A673 (cell line): ENCODE results near the gene ZNF831. TPM values are rescaled to one million over a fixed set of nuclear protein-coding genes. Genes with fewer than 3 reads are reported as not detected.

ENCODE experiments used
- BruUV-seq: library from RNA; stranded (reverse); fragments of 400-500 nt; replicated peaks from 2 replicates; lab custom pipeline; 2021; lab: Mats Ljungman, UMichigan
- CTCF ChIA-PET: fragments of 300-600 bp; sonication (Branson Sonifier 250); formaldehyde crosslinking; loops from one replicate; lab custom pipeline; 2022; ENCODE audit warnings: antibody characterized with exemption; lab: Charles Lee
- POLR2A ChIA-PET: fragments of 300-600 bp; sonication (Branson Sonifier 250); formaldehyde crosslinking; loops from one replicate; lab custom pipeline; 2022; ENCODE audit warnings: antibody characterized with exemption; ENCODE audit not compliant: low non-redundant PET; lab: Charles Lee
- DNase-seq: peaks from one replicate; pipeline ENCODE4 v3.0.0-alpha.2; 2015; ENCODE audit warnings: low spot score
- H3K27ac ChIP-seq: fragments of 200-600 bp; sonication (generic); 2 replicates; pipeline ENCODE4 v1.5.1; 2016; ENCODE audit warnings: mixed run types, low read depth, mild to moderate bottlenecking, mixed read lengths, antibody characterized with exemption, low read length; ENCODE audit not compliant: poor library complexity, severe bottlenecking
- H3K27me3 ChIP-seq: fragments of 200-600 bp; sonication (generic); replicated peaks from 2 replicates; pipeline ENCODE4 v1.6.1; 2017; ENCODE audit warnings: mixed run types, low read depth, mild to moderate bottlenecking, mixed read lengths, antibody characterized with exemption, low read length; ENCODE audit not compliant: insufficient read depth, poor library complexity
- H3K36me3 ChIP-seq: fragments of 200-600 bp; sonication (generic); 2 replicates; pipeline ENCODE4 v1.6.1; 2016; ENCODE audit warnings: mixed run types, mild to moderate bottlenecking, mixed read lengths, antibody characterized with exemption, low read length; ENCODE audit not compliant: insufficient read depth, poor library complexity, severe bottlenecking
- H3K4me1 ChIP-seq: fragments of 200-600 bp; sonication (generic); 2 replicates; pipeline ENCODE4 v1.6.1; 2017; ENCODE audit warnings: mixed run types, mild to moderate bottlenecking, mixed read lengths, antibody characterized with exemption, low read length; ENCODE audit not compliant: insufficient read depth, poor library complexity, severe bottlenecking
- H3K4me3 ChIP-seq: fragments of 200-600 bp; sonication (generic); 2 replicates; pipeline ENCODE4 v1.5.1; 2016; ENCODE audit warnings: low read depth, mixed run types, mild to moderate bottlenecking, mixed read lengths, low read length; ENCODE audit not compliant: poor library complexity, severe bottlenecking
- H3K9me3 ChIP-seq: fragments of 200-600 bp; sonication (generic); 2 replicates; pipeline ENCODE4 v1.6.1; 2016; ENCODE audit warnings: mixed run types, low read depth, mild to moderate bottlenecking, mixed read lengths, antibody characterized with exemption, low read length; ENCODE audit not compliant: poor library complexity, severe bottlenecking
- EZH2 ChIP-seq: fragments of 200-600 bp; sonication (generic); IDR thresholded peaks from 2 replicates; pipeline ENCODE4 v1.6.1; 2017; ENCODE audit warnings: borderline replicate concordance, low read depth, mild to moderate bottlenecking, mixed read lengths, antibody characterized with exemption, low read length; ENCODE audit not compliant: poor library complexity, severe bottlenecking
- intact Hi-C: fragments of 100-400 bp; cut with micrococcal nuclease; formaldehyde crosslinking; loops from one replicate; pipeline ENCODE4 v1.10.0; 2022; ENCODE audit not compliant: unreplicated experiment
- total RNA-seq: library from RNA; stranded (reverse); gene quantifications from 2 replicates; pipeline ENCODE4 v1.2.3, GENCODE V29; 2021
- TF ChIP-seq, protein P1 (sequence below): fragments of 300-800, 200-600 bp; sonication (generic); conservative IDR thresholded peaks from 2 replicates; pipeline ENCODE4 v1.5.1; 2017; ENCODE audit warnings: low read depth, mild to moderate bottlenecking, antibody characterized with exemption, low read length, moderate library complexity, mixed read lengths

The ZNF831 gene
- total RNA-seq, 1 experiment from 2014 or later: not detected

DNA sequence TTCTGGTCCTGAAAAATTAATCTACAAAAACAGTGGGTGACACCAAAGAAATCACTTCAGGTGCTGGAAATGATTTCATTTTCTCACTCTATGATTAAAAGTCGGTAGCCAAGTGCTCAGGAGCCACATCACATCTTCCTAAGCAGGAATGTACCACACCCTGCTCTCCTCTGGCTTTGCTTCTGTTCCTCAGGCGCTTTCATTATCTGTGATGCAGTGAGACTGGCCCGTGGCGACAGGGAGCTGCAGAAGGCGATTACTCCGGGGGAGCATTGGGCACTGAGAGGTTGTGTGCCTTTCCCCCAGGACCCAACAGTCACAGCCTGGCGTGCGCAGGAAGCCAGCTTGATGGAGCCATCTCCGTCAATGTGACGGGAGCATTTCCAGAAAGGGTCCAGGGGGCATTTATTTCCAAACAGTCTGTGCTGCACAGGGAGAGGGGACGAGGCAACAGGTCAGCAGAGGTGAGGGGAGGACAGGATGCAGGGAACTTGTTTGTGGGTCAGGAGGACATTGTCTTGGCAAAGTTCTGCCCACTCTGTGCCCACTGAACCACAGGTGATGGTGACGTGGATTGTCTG lies 5.6 kb upstream of the ZNF831 start:
- ChIA-PET CTCF (no interaction called here), POLR2A (interaction anchor here (0.6 kb wide), 1 partner anchor 42 kb away, joined by 4 read pairs; no protein-coding TSS in a partner anchor)
- no peak overlapping the region for H3K4me3 ChIP-seq
- peaks cover 6% of the 10 kb centered on the region for H3K27me3 ChIP-seq
- intact Hi-C loops: loop anchor here (5.0 kb wide), 1 partner anchor 71 kb away; no protein-coding TSS in a partner anchor
- H3K9me3 ChIP-seq: no peaks in the 10 kb centered on the region
- H3K27ac ChIP-seq: no peak overlapping the region
- no peaks in the 10 kb centered on the region for H3K4me1 ChIP-seq
- TF ChIP-seq, protein P1, sequence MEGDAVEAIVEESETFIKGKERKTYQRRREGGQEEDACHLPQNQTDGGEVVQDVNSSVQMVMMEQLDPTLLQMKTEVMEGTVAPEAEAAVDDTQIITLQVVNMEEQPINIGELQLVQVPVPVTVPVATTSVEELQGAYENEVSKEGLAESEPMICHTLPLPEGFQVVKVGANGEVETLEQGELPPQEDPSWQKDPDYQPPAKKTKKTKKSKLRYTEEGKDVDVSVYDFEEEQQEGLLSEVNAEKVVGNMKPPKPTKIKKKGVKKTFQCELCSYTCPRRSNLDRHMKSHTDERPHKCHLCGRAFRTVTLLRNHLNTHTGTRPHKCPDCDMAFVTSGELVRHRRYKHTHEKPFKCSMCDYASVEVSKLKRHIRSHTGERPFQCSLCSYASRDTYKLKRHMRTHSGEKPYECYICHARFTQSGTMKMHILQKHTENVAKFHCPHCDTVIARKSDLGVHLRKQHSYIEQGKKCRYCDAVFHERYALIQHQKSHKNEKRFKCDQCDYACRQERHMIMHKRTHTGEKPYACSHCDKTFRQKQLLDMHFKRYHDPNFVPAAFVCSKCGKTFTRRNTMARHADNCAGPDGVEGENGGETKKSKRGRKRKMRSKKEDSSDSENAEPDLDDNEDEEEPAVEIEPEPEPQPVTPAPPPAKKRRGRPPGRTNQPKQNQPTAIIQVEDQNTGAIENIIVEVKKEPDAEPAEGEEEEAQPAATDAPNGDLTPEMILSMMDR: no peak
- no peak for TF ChIP-seq EZH2
- DNase-seq: no peak
- no TSS peak for BruUV-seq
- no peaks in the 10 kb centered on the region for H3K36me3 ChIP-seq

DNA sequence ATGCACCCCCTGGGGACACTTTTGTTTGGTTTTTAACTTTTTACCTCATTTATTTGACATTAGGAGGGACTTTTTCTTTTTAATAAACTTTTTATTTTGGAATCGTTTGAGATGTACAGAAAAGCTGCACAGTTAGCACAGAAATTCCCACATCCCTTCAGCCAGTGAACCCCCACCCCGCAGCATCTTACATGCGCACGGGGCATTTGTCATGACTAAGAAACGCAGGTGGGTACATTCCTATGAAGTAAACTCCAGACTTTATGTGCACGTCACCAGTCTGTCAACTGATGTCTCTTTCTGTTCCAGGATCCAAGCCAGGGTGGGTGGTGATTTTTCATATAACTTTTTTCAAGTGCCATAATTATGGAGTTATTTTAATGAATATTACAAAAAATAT lies 4.9 kb upstream of the ZNF831 start:
- Histone ChIP-seq H3K27me3 (peaks cover 8% of the 10 kb centered on the region), H3K9me3 (no peaks in the 10 kb centered on the region), H3K4me3 (no peak overlapping the region), H3K4me1 (no peaks in the 10 kb centered on the region), H3K36me3 (no peaks in the 10 kb centered on the region), H3K27ac (no peak overlapping the region)
- TF ChIP-seq EZH2: no peak
- TF ChIP-seq, protein P1: no peak
- intact Hi-C loops: loop anchor here (5.0 kb wide), 1 partner anchor 71 kb away; no protein-coding TSS in a partner anchor
- no peak for DNase-seq
- no TSS peak for BruUV-seq
- ChIA-PET POLR2A (no interaction called here), CTCF (no interaction called here)

DNA sequence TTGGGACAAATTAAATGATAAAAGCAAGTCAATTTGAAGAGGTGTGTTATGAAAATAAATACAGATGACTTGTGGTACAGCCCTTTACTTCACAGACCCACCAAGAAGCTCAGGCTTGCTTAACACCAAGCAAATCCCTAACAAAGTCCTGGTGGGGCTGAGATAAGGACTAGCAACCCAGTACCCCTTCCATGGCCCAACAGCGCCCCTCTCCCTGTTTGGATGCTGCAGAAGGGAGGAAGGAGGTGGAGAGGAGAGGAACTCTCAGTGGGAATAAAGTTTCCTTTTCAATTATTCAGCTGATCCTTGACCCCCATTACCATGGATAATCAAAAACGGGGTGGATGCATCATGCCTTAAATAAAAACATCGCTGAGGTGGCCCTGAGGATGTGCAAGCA lies 4.5 kb upstream of the ZNF831 start:
- TF ChIP-seq, protein P1: no peak
- no peak for TF ChIP-seq EZH2
- Histone ChIP-seq H3K27me3 (peaks cover 12% of the 10 kb centered on the region), H3K27ac (no peak overlapping the region), H3K9me3 (no peaks in the 10 kb centered on the region), H3K4me1 (no peaks in the 10 kb centered on the region), H3K4me3 (no peak overlapping the region), H3K36me3 (no peaks in the 10 kb centered on the region)
- no TSS peak for BruUV-seq
- DNase-seq: no peak
- CTCF ChIA-PET: no interaction called here
- POLR2A ChIA-PET: no interaction called here
- intact Hi-C loops: loop anchor here (5.0 kb wide), 1 partner anchor 72 kb away; no protein-coding TSS in a partner anchor
